ENCODE data around the gene CLSTN1. TPM values are rescaled to one million over a fixed set of nuclear protein-coding genes. Genes with fewer than 3 reads are reported as not detected.

The CLSTN1 gene
- total and polyA plus RNA-seq, 8 donors = 73.1 to 120 (median 107) TPM

DNA sequence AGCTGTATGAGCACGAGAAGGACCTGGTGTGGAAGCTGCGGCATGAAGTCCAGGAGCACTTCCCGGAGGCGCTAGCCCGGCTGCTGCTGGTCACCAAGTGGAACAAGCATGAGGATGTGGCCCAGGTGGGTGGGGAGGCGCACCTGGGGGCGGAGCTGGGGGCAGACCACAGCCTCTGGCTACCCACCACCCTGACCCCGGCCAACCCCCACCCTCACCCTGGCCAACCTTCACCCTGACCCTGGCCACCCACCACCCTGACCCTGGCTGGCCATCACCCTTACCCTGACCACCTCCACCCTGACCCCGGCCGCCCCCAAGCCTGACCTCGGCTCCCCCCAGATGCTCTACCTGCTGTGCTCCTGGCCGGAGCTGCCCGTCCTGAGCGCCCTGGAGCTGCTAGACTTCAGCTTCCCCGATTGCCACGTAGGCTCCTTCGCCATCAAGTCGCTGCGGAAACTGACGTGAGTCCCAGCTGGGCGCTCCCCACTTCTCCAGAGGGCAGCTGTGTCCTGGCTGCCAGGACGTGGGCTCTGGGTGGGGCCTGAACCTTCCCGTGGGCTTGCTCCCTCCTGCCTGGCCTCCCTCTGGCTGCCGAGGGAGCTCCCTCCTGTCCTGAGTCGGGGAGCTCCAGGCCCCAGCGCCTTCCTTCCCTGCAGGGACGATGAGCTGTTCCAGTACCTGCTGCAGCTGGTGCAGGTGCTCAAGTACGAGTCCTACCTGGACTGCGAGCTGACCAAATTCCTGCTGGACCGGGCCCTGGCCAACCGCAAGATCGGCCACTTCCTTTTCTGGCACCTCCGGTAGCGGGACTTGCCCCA, 102.8 kb downstream of the CLSTN1 start:
- intact Hi-C loops (cut with DNase I) = loop anchor here in 1 of 2 donors (10.0 kb wide), 1 partner anchor 96 kb away; no protein-coding TSS in a partner anchor
- H3K4me3 ChIP-seq = no peak overlapping the region
- TF ChIP-seq CTCF (IDR thresholded peaks at IDR 0.05) = no peak
- H3K27ac ChIP-seq = no peak overlapping the region
- ATAC-seq (no peak), DNase-seq (peak in 1 of 4 donors; percentile 70)
- H3K36me3 ChIP-seq = peaks cover 0 to 94% of the 10 kb centered on the region in 2 donors
- H3K27me3 ChIP-seq = no peaks in the 10 kb centered on the region
- H3K9me3 ChIP-seq = peaks cover 0 to 8% of the 10 kb centered on the region in 2 donors
- H3K4me1 ChIP-seq = peaks cover 0 to 37% of the 10 kb centered on the region in 2 donors

GRCh38 chr1:9719978-9720722, 103.6 kb downstream of the CLSTN1 start:
- TF ChIP-seq CTCF (IDR thresholded peaks at IDR 0.05) = no peak
- ATAC-seq (no peak), DNase-seq (peak in 1 of 4 donors; percentile 71)

DNA sequence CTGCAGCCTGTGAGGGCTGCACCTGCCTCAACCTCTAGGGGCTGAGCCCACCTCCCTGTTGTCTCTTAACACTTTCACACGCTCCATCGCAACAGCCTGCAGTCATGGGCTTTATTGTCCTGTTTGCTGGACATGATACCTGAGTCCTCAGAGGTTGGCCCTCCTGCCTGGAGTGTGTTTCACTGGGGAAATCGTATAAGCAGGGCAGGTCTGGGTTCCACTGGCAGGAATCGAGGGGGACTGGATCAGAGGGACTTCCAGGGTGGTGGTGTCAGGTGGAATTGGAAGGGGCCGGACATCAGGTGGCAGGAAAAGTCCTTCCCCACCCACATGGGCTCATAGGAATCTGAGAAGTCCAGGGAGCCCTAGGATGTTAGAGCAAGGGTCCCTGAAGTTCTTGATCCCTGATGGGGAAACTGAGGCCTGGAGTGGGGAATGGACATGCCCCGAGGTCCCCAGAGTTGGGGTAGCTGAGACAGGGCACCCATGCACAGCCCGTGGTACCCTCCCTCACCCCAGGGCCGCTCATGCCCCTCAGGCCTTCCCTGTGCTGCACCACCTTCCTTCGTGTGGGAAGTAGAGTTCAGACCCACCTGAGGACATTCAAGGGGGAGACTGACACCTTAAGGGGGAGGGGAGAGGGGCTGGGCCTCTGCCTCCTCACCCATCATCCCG, 105.6 kb downstream of the CLSTN1 start:
- Histone ChIP-seq H3K27me3 (no peaks in the 10 kb centered on the region), H3K36me3 (peaks cover 0 to 89% of the 10 kb centered on the region in 2 donors), H3K27ac (peak overlapping the region in 1 of 2 donors; percentile 80), H3K4me1 (peaks cover 0 to 37% of the 10 kb centered on the region in 2 donors), H3K4me3 (no peak overlapping the region), H3K9me3 (peaks cover 0 to 2% of the 10 kb centered on the region in 2 donors)
- intact Hi-C loops (cut with DNase I) = no loop called here
- ATAC-seq (no peak), DNase-seq (no peak)
- TF ChIP-seq CTCF (IDR thresholded peaks at IDR 0.05) = no peak

More at GRCh38 chr1:9719978-9720722, 103.6 kb downstream of the CLSTN1 start:
- Histone ChIP-seq H3K4me3 (no peak overlapping the region), H3K36me3 (peaks cover 0 to 94% of the 10 kb centered on the region in 2 donors), H3K27ac (no peak overlapping the region), H3K27me3 (no peaks in the 10 kb centered on the region), H3K9me3 (peaks cover 0 to 8% of the 10 kb centered on the region in 2 donors), H3K4me1 (peaks cover 0 to 37% of the 10 kb centered on the region in 2 donors)
- intact Hi-C loops (cut with DNase I) = loop anchor here in 1 of 2 donors (10.0 kb wide), 1 partner anchor 95 kb away; no protein-coding TSS in a partner anchor

- no peaks in the 10 kb centered on the region for H3K9me3 ChIP-seq
- peak; percentile 58 for ATAC-seq
- no peak for TF ChIP-seq CTCF (IDR thresholded peaks at IDR 0.05)
- intact Hi-C loops (cut with DNase I) = no loop called here
- H3K27me3 ChIP-seq = no peaks in the 10 kb centered on the region
- peaks cover 0 to 37% of the 10 kb centered on the region in 2 donors for H3K4me1 ChIP-seq
- peaks cover 0 to 89% of the 10 kb centered on the region in 2 donors for H3K36me3 ChIP-seq
- peak overlapping the region; percentile 9 to 29 for H3K4me3 ChIP-seq
- peak overlapping the region; percentile 59 to 80 for H3K27ac ChIP-seq
- peak; percentile 36 to 91 (median 79) for DNase-seq
Observed at GRCh38 chr1:9717193-9718005, 106.4 kb downstream of the CLSTN1 start.
